GM18517 (cell line): ENCODE data around the gene CRTC3.

Source experiments
- ATAC-seq: cut with Tn5 transposase; IDR thresholded peaks from one replicate; pipeline ENCODE4 v1.9.1; 2021; ENCODE audit warnings: mild to moderate bottlenecking, moderate library complexity; ENCODE audit not compliant: unreplicated experiment

Gene CRTC3

GRCh38 chr15:90520365-90520764 is 9.4 kb upstream of the CRTC3 start:
- ATAC-seq, result no peak

- no peak for ATAC-seq
Measured at GRCh38 chr15:90523373-90523772, 6.3 kb upstream of the CRTC3 start.

- peak; percentile 60 for ATAC-seq
Measured at GRCh38 chr15:90524018-90524803, 5.5 kb upstream of the CRTC3 start.

- no peak for ATAC-seq
Measured at GRCh38 chr15:90529011-90529370, 732 bp upstream of the CRTC3 start.

GRCh38 chr15:90530250-90531051 is 728 bp downstream of the CRTC3 start:
- peak; percentile 40 for ATAC-seq

GRCh38 chr15:90531147-90531546 is 1.4 kb downstream of the CRTC3 start:
- ATAC-seq, result no peak

- no peak for ATAC-seq
Measured at GRCh38 chr15:90535254-90535653, 5.5 kb downstream of the CRTC3 start.

- no peak for ATAC-seq
Measured at GRCh38 chr15:90539789-90540188, 10.1 kb downstream of the CRTC3 start.

GRCh38 chr15:90540768-90541167 is 11.0 kb downstream of the CRTC3 start:
- no peak for ATAC-seq

GRCh38 chr15:90545095-90545494 is 15.4 kb downstream of the CRTC3 start:
- ATAC-seq, result no peak

- no peak for ATAC-seq
Measured at GRCh38 chr15:90547540-90547939, 17.8 kb downstream of the CRTC3 start.

GRCh38 chr15:90550919-90551318 is 21.2 kb downstream of the CRTC3 start:
- ATAC-seq, result peak; percentile 61

GRCh38 chr15:90552162-90552928 is 22.6 kb downstream of the CRTC3 start:
- no peak for ATAC-seq

- no peak for ATAC-seq
Measured at GRCh38 chr15:90552929-90553211, 23.1 kb downstream of the CRTC3 start.

- ATAC-seq, result no peak
Measured at GRCh38 chr15:90553248-90553745, 23.6 kb downstream of the CRTC3 start.

GRCh38 chr15:90557186-90558084 is 27.7 kb downstream of the CRTC3 start:
- ATAC-seq, result no peak

- no peak for ATAC-seq
Measured at GRCh38 chr15:90558171-90558573, 28.4 kb downstream of the CRTC3 start.

- no peak for ATAC-seq
Measured at GRCh38 chr15:90559119-90559518, 29.4 kb downstream of the CRTC3 start.

GRCh38 chr15:90560229-90560776 is 30.6 kb downstream of the CRTC3 start:
- ATAC-seq, result no peak
